Measurements from ENCODE around the gene HKDC1. TPM values are rescaled to one million over a fixed set of nuclear protein-coding genes. Genes with fewer than 3 reads are reported as not detected.

The HKDC1 gene
- total and polyA plus RNA-seq, 4 donors = 0.53 to 20.0 (median 5.2) TPM

DNA sequence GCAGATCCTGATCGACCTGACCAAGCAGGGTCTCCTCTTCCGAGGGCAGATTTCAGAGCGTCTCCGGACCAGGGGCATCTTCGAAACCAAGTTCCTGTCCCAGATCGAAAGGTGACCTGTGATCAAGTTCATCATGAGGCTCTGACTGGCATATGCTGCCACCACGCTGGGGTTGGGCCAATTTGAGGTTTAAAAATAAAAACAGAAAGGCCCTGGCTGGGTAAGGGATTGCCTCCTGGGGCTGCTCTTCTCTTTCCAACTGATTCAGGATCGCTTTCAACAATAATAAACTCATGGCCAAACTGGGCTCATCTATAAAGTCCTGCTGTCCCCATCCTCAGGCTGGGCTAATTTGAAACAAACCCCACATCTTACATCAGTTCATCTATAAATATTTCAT, 41.1 kb downstream of the HKDC1 start (continued):
- TF ChIP-seq SP1 (IDR thresholded peaks at IDR 0.05) (no peak), NR2F2 (IDR thresholded peaks at IDR 0.05) (no peak), RXRA (IDR thresholded peaks at IDR 0.05) (no peak), JUND (IDR thresholded peaks at IDR 0.05) (no peak), EGR1 (IDR thresholded peaks at IDR 0.05; ENCODE audit: low read depth in 2 of 2) (no peak), FOXA1 (IDR thresholded peaks at IDR 0.05) (no peak), TAF1 (conservative IDR thresholded peaks at IDR 0.05) (no peak)
- TF ChIP-seq, protein P1, sequence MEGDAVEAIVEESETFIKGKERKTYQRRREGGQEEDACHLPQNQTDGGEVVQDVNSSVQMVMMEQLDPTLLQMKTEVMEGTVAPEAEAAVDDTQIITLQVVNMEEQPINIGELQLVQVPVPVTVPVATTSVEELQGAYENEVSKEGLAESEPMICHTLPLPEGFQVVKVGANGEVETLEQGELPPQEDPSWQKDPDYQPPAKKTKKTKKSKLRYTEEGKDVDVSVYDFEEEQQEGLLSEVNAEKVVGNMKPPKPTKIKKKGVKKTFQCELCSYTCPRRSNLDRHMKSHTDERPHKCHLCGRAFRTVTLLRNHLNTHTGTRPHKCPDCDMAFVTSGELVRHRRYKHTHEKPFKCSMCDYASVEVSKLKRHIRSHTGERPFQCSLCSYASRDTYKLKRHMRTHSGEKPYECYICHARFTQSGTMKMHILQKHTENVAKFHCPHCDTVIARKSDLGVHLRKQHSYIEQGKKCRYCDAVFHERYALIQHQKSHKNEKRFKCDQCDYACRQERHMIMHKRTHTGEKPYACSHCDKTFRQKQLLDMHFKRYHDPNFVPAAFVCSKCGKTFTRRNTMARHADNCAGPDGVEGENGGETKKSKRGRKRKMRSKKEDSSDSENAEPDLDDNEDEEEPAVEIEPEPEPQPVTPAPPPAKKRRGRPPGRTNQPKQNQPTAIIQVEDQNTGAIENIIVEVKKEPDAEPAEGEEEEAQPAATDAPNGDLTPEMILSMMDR (IDR thresholded peaks at IDR 0.05; ENCODE audit: low read depth, low read length, missing input control) = no peak

- Histone ChIP-seq H3K9me3 (ENCODE audit: control insufficient read depth in 4 of 4, low read length in 3 of 4) (no peaks in the 10 kb centered on the region), H3K9ac (ENCODE audit: low read depth in 1 of 2, low read length in 2 of 2) (no peak overlapping the region), H3K27me3 (ENCODE audit: control insufficient read depth in 4 of 4, insufficient read depth in 4 of 4, low read length in 3 of 4) (no peaks in the 10 kb centered on the region), H3K4me1 (ENCODE audit: control insufficient read depth in 4 of 4, insufficient read depth in 4 of 4, low read length in 3 of 4) (no peaks in the 10 kb centered on the region), H3K4me3 (ENCODE audit: low read depth in 1 of 3, low read length in 3 of 3) (no peak overlapping the region), H3K36me3 (ENCODE audit: control insufficient read depth in 4 of 4, insufficient read depth in 3 of 4, low read depth in 1 of 4, low read length in 3 of 4) (no peaks in the 10 kb centered on the region), H3K27ac (ENCODE audit: low read depth in 1 of 2, low read length in 2 of 2) (no peak overlapping the region)
- TF ChIP-seq MAX (IDR thresholded peaks at IDR 0.05) = no peak
- WGBS = 86% methylated on average over 3 of the region's 3 CpGs
- DNase-seq (ENCODE audit: low spot score) = no peak
Measured at GRCh38 chr10:69262292-69262751, 42.2 kb downstream of the HKDC1 start.

DNA sequence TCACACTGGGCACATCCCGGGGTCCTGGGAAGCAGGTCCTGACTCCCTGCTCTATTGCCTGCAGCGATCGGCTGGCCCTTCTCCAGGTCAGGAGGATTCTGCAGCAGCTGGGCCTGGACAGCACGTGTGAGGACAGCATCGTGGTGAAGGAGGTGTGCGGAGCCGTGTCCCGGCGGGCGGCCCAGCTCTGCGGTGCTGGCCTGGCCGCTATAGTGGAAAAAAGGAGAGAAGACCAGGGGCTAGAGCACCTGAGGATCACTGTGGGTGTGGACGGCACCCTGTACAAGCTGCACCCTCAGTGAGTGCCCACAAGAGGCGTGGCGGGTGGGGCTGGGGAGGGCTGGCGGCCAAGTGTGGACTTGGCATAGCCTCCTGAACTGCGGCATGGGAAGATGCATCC, 45.4 kb downstream of the HKDC1 start:
- no peak overlapping the region for H3K9ac ChIP-seq (ENCODE audit: low read depth in 1 of 2, low read length in 2 of 2)
- no peak overlapping the region for H3K4me3 ChIP-seq (ENCODE audit: low read depth in 1 of 3, low read length in 3 of 3)
- no peaks in the 10 kb centered on the region for H3K4me1 ChIP-seq (ENCODE audit: control insufficient read depth in 4 of 4, insufficient read depth in 4 of 4, low read length in 3 of 4)
- H3K36me3 ChIP-seq (ENCODE audit: control insufficient read depth in 4 of 4, insufficient read depth in 3 of 4, low read depth in 1 of 4, low read length in 3 of 4) = no peaks in the 10 kb centered on the region
- H3K9me3 ChIP-seq (ENCODE audit: control insufficient read depth in 4 of 4, low read length in 3 of 4) = no peaks in the 10 kb centered on the region
- DNase-seq (ENCODE audit: low spot score) = no peak
- no peak for TF ChIP-seq SP1 (IDR thresholded peaks at IDR 0.05)
- TF ChIP-seq, protein P2, sequence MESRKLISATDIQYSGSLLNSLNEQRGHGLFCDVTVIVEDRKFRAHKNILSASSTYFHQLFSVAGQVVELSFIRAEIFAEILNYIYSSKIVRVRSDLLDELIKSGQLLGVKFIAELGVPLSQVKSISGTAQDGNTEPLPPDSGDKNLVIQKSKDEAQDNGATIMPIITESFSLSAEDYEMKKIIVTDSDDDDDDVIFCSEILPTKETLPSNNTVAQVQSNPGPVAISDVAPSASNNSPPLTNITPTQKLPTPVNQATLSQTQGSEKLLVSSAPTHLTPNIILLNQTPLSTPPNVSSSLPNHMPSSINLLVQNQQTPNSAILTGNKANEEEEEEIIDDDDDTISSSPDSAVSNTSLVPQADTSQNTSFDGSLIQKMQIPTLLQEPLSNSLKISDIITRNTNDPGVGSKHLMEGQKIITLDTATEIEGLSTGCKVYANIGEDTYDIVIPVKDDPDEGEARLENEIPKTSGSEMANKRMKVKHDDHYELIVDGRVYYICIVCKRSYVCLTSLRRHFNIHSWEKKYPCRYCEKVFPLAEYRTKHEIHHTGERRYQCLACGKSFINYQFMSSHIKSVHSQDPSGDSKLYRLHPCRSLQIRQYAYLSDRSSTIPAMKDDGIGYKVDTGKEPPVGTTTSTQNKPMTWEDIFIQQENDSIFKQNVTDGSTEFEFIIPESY (IDR thresholded peaks at IDR 0.05) = no peak
- TF ChIP-seq FOXA1 (IDR thresholded peaks at IDR 0.05) = no peak
- no peak for TF ChIP-seq ATF3 (IDR thresholded peaks at IDR 0.05)
- TF ChIP-seq EGR1 (IDR thresholded peaks at IDR 0.05; ENCODE audit: low read depth in 2 of 2) = no peak
- TF ChIP-seq JUND (IDR thresholded peaks at IDR 0.05) = no peak
- no peak for TF ChIP-seq FOXA2 (IDR thresholded peaks at IDR 0.05)
- no peak for TF ChIP-seq HNF4G (IDR thresholded peaks at IDR 0.05)
- TF ChIP-seq NR2F2 (IDR thresholded peaks at IDR 0.05) = no peak
- no peak for TF ChIP-seq RAD21 (IDR thresholded peaks at IDR 0.05)
- TF ChIP-seq YY1 (IDR thresholded peaks at IDR 0.05) = no peak
- no peak for TF ChIP-seq TAF1 (conservative IDR thresholded peaks at IDR 0.05)
- TF ChIP-seq, protein P3, sequence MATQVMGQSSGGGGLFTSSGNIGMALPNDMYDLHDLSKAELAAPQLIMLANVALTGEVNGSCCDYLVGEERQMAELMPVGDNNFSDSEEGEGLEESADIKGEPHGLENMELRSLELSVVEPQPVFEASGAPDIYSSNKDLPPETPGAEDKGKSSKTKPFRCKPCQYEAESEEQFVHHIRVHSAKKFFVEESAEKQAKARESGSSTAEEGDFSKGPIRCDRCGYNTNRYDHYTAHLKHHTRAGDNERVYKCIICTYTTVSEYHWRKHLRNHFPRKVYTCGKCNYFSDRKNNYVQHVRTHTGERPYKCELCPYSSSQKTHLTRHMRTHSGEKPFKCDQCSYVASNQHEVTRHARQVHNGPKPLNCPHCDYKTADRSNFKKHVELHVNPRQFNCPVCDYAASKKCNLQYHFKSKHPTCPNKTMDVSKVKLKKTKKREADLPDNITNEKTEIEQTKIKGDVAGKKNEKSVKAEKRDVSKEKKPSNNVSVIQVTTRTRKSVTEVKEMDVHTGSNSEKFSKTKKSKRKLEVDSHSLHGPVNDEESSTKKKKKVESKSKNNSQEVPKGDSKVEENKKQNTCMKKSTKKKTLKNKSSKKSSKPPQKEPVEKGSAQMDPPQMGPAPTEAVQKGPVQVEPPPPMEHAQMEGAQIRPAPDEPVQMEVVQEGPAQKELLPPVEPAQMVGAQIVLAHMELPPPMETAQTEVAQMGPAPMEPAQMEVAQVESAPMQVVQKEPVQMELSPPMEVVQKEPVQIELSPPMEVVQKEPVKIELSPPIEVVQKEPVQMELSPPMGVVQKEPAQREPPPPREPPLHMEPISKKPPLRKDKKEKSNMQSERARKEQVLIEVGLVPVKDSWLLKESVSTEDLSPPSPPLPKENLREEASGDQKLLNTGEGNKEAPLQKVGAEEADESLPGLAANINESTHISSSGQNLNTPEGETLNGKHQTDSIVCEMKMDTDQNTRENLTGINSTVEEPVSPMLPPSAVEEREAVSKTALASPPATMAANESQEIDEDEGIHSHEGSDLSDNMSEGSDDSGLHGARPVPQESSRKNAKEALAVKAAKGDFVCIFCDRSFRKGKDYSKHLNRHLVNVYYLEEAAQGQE (IDR thresholded peaks at IDR 0.05) = no peak
- no peak for TF ChIP-seq GABPA (IDR thresholded peaks at IDR 0.05 in 1 of 2, conservative IDR thresholded peaks at IDR 0.05 in 1 of 2)
- no peak for TF ChIP-seq HNF4A (conservative IDR thresholded peaks at IDR 0.05)
- no peak for TF ChIP-seq MAX (IDR thresholded peaks at IDR 0.05)
- no peak for TF ChIP-seq RXRA (IDR thresholded peaks at IDR 0.05)
- H3K27ac ChIP-seq (ENCODE audit: low read depth in 1 of 2, low read length in 2 of 2) = no peak overlapping the region
- H3K27me3 ChIP-seq (ENCODE audit: control insufficient read depth in 4 of 4, insufficient read depth in 4 of 4, low read length in 3 of 4) = no peaks in the 10 kb centered on the region
- WGBS = 91% methylated on average over 17 of the region's 17 CpGs
